GM15510 (cell line): ENCODE results near the gene PDAP1.
A peak's percentile ranks its signal among the peaks of the same experiment; 100 is the strongest.

Experiments
- POLR2A ChIP-seq: IDR thresholded peaks from 3 replicates; pipeline ENCODE4 v1.6.1; 2011; ENCODE audit warnings: borderline replicate concordance; ENCODE audit not compliant: insufficient read length; ENCODE audit errors: extremely low read depth

Gene PDAP1

DNA sequence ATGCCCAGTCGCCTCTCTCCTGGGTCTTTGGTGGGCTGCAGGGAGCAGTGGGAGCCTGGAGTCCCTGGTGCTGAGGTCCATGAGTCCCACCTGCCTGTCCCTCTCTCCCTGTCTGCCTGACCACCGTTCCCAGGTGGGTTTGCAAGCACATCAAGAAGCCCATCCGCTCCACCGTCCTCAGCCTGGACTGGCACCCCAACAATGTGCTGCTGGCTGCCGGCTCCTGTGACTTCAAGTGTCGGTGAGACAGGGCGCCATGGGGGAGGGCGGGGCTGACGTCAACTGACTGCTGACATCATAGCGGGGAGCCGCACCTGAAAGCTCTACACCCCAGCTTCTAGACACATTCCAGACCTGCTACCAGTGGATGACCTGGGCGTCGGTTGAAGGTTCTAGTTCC is 18.6 kb downstream of the PDAP1 start:
- no peak for TF ChIP-seq POLR2A

DNA sequence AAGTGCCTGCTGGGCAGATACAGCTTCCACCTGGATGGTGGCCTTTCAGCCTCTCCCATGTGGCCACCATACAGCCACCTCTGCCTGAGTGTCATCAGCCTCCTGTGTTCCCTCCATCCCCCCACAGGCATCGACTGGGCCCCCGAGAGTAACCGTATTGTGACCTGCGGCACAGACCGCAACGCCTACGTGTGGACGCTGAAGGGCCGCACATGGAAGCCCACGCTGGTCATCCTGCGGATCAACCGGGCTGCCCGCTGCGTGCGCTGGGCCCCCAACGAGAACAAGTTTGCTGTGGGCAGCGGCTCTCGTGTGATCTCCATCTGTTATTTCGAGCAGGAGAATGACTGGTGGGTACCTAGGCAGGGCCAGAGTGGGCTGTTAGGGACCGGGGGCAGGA is 20.5 kb downstream of the PDAP1 start:
- TF ChIP-seq POLR2A: no peak

DNA sequence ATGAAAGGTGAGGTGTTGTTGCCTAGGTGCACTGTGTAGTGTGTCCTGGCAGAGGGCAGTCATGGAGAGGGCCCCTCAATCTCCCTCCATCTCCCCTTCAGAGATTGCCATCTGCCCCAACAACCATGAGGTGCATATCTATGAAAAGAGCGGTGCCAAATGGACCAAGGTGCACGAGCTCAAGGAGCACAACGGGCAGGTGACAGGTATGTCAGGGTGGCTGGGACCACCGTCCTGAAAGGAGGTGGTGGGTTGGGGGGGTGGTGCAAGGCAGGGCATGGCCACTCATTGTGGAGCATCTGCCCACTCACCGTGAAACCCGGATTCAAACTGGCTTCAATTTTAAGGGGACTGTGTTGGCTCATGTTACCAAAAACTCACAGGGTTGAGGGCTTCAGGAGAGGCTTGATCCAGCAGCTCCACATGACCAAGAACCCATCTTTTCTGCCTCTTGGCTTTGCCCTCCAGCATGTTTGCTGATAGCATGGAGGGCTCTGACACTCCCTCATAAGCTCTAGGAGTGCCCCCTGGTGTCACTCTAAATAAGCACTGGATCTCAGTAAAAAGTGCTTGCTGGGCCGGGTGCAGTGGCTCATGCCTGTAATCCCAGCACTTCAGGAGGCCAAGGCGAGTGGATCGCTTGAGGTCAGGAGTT is 21.7 kb downstream of the PDAP1 start:
- TF ChIP-seq POLR2A: no peak

DNA sequence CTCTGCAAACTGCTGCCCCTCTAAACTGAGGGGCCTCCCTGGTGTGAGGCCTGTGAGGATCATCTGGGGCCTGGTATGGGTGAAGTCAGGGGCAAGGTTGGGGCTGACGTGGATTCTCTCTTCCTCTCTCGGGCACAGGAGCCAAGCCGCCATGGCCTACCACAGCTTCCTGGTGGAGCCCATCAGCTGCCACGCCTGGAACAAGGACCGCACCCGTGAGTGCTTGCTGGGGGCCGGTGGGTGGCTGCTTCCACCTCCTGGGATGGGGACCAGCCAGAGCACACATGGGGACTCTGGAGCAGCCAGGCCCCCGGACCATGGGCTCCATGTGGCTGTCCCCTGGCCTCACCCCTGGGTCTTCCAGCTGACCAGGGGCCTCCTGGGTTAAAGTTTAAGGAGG is 22.8 kb downstream of the PDAP1 start:
- no peak for TF ChIP-seq POLR2A

DNA sequence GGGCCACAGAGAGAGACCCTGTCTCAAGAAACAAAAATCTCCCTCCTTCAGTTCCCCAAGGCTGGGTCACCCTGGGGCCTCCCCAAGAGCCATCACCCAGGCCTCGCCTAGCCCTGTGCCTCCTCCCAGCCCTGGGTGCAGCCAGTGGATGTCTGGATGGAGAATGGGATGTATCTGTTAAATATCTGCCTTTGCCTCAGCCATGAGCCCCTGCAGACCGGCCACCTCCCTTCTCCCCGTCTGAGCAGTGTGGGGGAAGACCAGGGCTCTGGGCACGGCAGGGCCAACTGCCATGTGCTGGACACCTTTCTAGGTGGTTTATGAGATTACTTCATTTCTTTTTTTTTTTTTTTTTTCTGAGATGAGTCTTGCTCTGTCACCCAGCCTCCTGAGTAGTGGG is 23.9 kb downstream of the PDAP1 start:
- no peak for TF ChIP-seq POLR2A

DNA sequence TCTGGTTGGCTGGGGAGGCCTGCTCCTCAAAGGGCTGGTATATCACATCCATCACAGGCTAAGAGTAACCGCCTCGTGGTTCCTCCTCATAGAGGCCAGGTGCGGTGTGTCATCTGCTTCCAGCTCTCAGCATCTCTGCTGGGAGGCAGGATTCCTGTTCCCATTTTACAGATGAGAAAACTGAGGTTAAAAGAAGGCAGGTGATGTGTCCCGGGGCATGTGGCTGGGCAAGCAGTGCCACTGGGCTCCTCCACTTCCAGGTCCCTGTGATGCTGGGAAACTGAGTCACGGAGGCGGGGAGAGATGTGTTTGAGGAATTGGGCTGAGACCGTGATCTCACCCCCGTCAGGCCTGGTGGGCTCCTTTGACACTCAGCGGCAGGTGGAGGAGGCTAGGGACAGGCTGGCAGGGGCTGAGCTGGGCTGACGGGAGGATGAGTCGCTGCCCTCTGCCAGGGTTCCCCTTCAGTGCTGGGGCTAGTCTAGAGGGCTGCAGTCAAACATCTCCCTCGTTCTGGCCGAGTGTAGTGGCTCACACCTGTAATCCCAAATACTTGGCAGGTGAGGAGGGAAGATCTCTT is 24.5 kb downstream of the PDAP1 start:
- TF ChIP-seq POLR2A: no peak

DNA sequence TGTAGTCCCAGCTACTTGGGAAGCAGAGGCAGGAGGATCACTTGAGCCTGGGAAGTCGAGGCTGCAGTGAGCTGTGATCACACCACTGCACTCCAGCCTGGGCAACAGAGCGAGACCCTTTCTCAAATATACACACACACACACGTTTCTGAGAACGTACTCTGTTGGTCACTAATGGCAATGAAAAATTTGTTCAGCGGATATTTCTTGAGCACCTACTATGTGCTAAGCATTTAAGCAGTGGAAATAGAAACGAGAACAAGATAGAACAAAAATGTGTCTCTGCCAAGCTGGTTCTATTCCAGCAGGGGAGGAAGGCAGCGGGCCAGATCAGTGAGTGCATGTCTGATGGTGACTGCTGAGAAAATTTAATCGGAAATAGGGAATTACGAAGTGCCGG is 25.2 kb downstream of the PDAP1 start:
- no peak for TF ChIP-seq POLR2A

DNA sequence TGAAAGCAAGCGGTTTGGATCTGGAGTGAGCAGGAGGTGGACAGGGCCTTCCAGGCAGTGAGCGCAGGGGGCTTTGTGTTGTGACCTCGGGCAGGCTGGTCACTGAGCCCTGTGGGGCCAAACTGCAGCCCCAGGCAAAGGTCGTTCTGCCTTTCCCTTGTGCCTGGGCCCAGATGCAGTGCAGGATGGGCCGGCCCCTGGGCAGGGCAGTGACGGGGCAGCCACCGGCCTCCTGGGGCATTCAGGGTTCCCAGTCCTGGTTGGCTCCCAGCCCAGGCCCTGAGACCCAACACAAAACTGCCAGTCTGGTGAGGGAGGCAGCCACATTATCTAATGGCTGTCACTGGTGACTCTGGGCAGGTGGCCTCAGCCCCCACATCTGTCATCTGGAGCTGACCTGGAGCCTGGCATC is 26.7 kb downstream of the PDAP1 start:
- no peak for TF ChIP-seq POLR2A

DNA sequence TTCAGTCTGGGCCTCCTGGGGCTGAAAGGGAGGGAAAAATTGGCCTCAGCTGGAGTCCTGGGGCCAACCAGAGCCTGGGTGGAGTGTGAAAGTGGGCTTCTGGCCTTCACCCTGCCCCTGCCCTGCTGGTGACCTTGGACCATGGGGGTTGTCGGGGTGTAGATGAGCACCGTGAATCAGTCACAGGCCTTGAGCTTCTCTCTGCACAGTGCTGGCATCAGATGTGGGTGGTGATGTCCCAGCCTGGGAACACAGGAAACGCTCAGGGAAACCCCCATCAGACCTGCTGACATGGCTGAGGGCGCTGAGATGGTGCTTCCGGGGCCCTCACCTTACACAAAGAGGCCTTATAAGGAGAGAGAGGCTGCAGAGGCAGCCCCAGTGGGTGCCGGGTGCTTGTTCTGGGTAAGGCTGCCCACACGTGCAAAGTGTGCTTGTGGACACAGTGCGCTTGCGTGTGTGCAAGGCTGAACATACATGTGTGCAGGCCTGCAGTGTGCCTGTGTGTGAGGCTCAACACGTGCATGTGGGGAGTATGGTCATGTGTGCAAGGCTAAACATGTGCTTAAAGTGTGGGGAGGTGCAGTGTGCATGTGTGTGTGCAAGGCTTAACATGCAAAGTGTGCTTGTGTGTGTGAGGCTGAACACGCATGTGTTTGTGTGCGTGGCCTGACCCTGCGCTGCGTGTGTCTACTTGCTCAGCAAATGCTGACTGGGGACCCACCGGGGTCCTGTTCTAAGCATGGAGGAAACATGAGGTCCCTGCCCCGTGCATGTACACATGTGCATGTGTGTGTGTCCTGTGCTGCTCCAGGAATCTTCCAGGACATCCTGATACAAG is 27.4 kb downstream of the PDAP1 start:
- TF ChIP-seq POLR2A: peak; percentile 71

DNA sequence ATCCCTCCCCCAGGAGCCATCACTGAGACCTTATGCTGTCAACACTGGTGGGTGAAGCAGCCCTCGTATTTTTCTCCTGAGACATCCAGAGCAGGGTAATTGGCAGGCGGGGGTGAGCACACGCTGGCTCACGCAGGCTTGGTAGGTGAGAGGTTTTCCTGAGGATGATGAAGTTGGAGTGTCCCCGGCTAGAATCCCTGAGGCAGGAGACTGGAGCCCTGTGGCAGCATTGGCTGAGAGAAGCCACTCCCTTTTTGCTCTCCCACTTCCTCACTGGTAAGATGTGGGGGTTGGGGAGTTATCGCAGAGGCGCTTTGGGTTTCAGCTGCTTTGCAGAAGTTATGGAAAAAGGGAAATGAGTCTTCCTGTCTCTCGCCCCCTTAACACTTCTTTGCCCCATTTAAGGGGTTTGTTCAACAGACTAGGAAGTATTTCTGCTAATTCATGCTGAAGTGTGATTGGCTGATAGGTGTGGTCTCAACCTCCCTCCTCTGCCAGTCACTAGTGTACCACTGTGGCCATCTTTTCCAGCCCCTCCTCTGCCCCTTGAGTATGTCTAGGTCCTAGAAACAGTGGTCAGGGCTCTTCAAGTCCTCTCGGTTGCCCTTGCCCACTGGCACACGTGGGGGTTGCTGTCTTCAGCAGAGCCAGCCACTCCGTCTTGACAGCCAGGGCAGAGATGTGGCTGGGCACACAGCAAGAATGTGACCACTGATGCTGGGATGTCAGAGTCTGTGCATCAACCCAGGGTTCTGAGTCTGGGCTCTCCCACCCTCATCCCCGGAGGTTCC is 28.2 kb downstream of the PDAP1 start:
- peak; percentile 40 for TF ChIP-seq POLR2A

DNA sequence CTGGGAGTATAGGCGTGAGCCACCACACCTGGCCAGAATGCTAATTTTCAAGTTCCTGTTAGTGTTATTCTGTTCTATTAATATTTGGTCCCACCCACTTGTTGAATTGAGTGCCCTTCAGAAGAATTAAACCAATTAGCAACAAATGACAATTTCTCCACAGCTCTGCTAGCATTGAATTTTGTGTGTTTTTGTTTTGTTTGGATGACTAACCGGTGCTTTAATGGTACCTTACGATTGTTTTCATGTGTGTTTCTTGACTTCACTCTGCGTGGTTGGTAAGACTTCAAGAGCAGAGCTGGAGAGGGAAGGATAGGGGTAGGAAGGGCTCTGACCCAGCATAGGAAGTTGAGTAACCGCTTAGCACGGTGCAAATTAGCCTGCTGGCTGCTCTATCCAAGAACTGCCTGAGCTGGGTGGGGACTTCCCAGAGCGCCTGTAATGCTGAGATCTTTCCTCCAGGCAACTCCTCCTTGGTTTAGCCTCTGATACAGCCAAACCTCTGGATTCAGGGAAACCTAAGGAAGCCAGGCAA is 29.3 kb downstream of the PDAP1 start:
- no peak for TF ChIP-seq POLR2A

DNA sequence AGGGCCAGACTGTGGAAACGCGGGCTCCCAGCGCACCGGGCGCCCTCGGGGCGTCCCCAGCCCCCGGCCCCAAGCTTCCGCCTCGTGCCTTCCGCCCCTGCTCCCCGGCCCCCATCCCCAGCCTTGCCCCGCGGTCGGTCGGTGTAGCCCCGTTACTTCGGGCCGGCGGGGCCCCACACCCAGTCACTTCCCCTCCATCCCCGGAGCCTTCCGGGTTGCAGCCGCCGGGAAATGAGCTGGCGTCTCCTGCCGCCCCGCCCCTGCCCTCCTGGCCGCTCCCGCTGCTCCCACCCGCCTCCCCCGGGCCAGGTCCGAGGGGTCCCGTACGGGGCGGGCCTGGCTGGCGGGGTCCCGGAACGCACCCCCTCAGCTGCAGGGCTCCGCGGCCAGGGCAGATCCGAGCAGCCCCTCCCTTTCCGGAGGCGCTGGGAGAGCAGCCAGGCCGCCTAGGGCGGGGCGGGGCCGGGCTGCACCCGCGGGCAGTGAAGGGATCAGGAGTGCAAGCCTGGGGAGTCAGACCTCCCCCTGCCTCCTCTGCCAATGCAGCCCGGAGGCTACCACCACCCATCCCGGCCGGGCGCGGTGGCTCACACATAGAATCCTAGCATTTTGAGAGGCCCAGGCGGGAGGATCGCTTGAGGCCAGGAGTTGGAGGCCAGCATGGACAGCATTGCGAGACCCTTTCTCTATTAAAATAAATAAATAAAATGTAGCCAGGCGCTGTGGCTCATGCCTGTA is 33.2 kb downstream of the PDAP1 start:
- peak; percentile 72 for TF ChIP-seq POLR2A

DNA sequence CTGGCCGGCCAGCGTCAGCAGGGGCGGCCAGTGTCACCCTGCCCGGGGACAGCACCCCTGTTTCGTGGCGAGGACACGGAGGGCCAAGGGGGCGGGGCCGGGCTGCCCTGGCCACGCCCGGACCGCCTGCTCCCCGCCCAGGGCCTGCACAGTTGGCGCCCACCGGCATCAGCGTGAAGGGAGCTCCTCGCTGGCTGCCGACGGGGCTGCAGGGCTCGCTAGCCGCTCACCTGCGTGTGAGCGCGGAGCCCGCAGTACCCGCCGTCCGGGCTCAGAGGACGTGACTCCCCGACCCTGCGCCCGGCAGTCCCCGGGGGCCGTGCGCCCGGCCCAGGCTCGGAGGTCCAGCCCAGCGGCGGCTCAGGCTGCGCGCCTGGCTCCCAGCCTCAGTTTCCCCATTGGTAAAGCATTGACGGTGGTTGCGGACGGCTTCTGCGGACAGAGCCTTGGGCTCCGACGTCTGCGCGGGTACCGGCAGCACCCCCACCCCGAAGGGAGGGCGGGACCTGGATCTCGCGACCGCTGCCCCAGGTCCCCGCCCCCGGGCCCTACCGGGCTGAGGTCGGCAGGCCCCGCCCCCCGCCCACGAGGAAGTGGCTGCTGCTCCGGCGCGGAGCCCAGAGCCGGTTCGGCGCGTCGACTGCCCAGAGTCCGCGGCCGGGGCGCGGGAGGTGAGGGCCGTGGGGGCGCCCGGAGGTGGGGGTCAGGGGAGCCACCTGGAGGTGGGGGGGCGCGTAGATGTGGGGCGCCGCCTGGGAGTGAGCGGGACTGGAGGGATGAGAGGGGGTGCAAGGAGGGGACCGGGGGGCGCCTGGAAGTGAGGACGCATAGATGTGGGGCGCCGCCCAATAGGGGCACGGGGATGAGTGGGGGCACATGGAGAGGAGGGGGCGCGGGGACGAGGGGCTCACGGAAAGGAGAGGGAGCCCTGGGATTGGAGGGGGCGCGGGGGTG is 34.0 kb downstream of the PDAP1 start, which contains the start of gene ARPC1B:
TSS of gene ARPC1B (plus strand) at position 620 of the 954 bp plus-strand sequence. CDS start 10,985 bp downstream, outside the sequence.
- peak; percentile 95 for TF ChIP-seq POLR2A
